Activated T-cell treated with anti-CD3 and anti-CD28 coated beads, Interleukin-2, amount 50 U/mL, for 24 hours (primary cell): Measurements from ENCODE around the gene FAM32A.

Experiments
- DNase-seq: peaks from one replicate; pipeline ENCODE4 v3.0.0-alpha.2; 2020
- H3K27ac Mint-ChIP-seq: 2 replicates; pipeline ENCODE4 v1.8.0; 2020; ENCODE audit warnings: mild to moderate bottlenecking, mixed read lengths
- H3K27me3 Mint-ChIP-seq: 2 replicates; pipeline ENCODE4 v1.8.0; 2020; ENCODE audit warnings: mixed read lengths
- H3K36me3 Mint-ChIP-seq: 2 replicates; pipeline ENCODE4 v1.8.0; 2020; ENCODE audit warnings: low read depth, mixed read lengths
- H3K4me1 Mint-ChIP-seq: 2 replicates; pipeline ENCODE4 v1.8.0; 2020; ENCODE audit warnings: low read depth, mixed read lengths
- H3K4me3 Mint-ChIP-seq: 2 replicates; pipeline ENCODE4 v1.8.0; 2020; ENCODE audit warnings: mild to moderate bottlenecking, moderate library complexity, mixed read lengths
- H3K9me3 Mint-ChIP-seq: 2 replicates; pipeline ENCODE4 v1.8.0; 2020; ENCODE audit warnings: mixed read lengths

Gene FAM32A

DNA sequence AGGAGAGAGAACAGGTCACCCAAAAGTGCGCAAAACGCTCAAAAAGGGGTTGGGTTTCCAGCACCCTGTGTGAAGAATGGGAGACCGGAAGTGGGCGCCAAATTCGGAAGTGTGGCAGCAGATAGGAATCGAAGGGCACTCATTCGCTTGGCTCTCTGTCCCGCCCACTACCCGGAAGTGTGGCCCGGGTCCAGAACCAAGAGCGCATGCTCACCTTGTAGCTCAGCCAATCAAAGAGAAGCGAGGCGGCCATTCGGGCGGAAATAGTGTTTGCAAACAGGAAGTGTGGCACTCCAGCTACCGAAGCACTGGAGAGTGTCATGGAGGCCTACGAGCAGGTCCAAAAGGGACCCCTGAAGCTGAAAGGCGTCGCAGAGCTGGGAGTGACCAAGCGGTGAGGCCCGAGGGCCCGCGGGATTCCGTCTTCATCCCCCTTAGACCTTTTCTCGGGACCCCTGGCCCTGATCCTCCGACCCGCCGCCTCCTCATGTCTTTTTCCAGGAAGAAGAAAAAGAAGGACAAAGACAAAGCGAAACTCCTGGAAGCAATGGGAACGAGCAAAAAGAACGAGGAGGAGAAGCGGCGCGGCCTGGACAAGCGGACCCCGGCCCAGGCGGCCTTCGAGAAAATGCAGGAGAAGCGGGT is at the start of gene FAM32A:
Gene FAM32A, plus strand, starts transcription at position 288 of the 645 bp plus-strand sequence. Its CDS starts 33 bp downstream, at position 321.
- DNase-seq, result peak; percentile 98
- H3K27me3 Mint-ChIP-seq, result no peaks in the 10 kb centered on the region
- H3K4me3 Mint-ChIP-seq, result peak within 1 kb of the TSS; percentile 100
- H3K27ac Mint-ChIP-seq, result peak within 1 kb of the TSS; percentile 99
- H3K9me3 Mint-ChIP-seq, result no peaks in the 10 kb centered on the region
- H3K4me1 Mint-ChIP-seq, result peaks cover 41% of the 10 kb centered on the region
- peaks cover 46% of the 10 kb centered on the region for H3K36me3 Mint-ChIP-seq

- no peaks in the 10 kb centered on the region for H3K27me3 Mint-ChIP-seq
- peak overlapping the region; percentile 38 for H3K27ac Mint-ChIP-seq
- H3K4me3 Mint-ChIP-seq, result no peak overlapping the region
- peaks cover 3% of the 10 kb centered on the region for H3K4me1 Mint-ChIP-seq
- DNase-seq, result no peak
- H3K9me3 Mint-ChIP-seq, result no peaks in the 10 kb centered on the region
- H3K36me3 Mint-ChIP-seq, result peaks cover 46% of the 10 kb centered on the region
These were observed 49.6 kb upstream of the FAM32A start for GRCh38 chr19:16135430-16136127.

- Mint-ChIP-seq H3K36me3 (peaks cover 38% of the 10 kb centered on the region), H3K4me3 (no peak overlapping the region)
These were observed 48.8 kb upstream of the FAM32A start for GRCh38 chr19:16136185-16136999.

GRCh38 chr19:16139752-16140151 is 45.5 kb upstream of the FAM32A start:
- H3K9me3 Mint-ChIP-seq, result no peaks in the 10 kb centered on the region
- peaks cover 11% of the 10 kb centered on the region for H3K36me3 Mint-ChIP-seq
- H3K27ac Mint-ChIP-seq, result no peak overlapping the region
- no peak overlapping the region for H3K4me3 Mint-ChIP-seq
- peaks cover 21% of the 10 kb centered on the region for H3K4me1 Mint-ChIP-seq
- no peaks in the 10 kb centered on the region for H3K27me3 Mint-ChIP-seq
- DNase-seq, result no peak

More at GRCh38 chr19:16136185-16136999, 48.8 kb upstream of the FAM32A start:
- no peaks in the 10 kb centered on the region for H3K9me3 Mint-ChIP-seq
- no peaks in the 10 kb centered on the region for H3K27me3 Mint-ChIP-seq
- DNase-seq, result no peak
- peaks cover 5% of the 10 kb centered on the region for H3K4me1 Mint-ChIP-seq
- H3K27ac Mint-ChIP-seq, result no peak overlapping the region

- no peak for DNase-seq
- H3K4me1 Mint-ChIP-seq, result peaks cover 31% of the 10 kb centered on the region
- peak overlapping the region; percentile 8 for H3K27ac Mint-ChIP-seq
- peaks cover 7% of the 10 kb centered on the region for H3K36me3 Mint-ChIP-seq
- H3K4me3 Mint-ChIP-seq, result no peak overlapping the region
- no peaks in the 10 kb centered on the region for H3K9me3 Mint-ChIP-seq
- no peaks in the 10 kb centered on the region for H3K27me3 Mint-ChIP-seq
These were observed 44.2 kb upstream of the FAM32A start for GRCh38 chr19:16141043-16141442.

GRCh38 chr19:16142032-16142580 is 43.1 kb upstream of the FAM32A start:
- H3K27me3 Mint-ChIP-seq, result no peaks in the 10 kb centered on the region
- no peaks in the 10 kb centered on the region for H3K9me3 Mint-ChIP-seq
- no peak overlapping the region for H3K27ac Mint-ChIP-seq
- H3K4me3 Mint-ChIP-seq, result no peak overlapping the region
- H3K36me3 Mint-ChIP-seq, result peaks cover 10% of the 10 kb centered on the region
- no peak for DNase-seq
- peaks cover 37% of the 10 kb centered on the region for H3K4me1 Mint-ChIP-seq

DNA sequence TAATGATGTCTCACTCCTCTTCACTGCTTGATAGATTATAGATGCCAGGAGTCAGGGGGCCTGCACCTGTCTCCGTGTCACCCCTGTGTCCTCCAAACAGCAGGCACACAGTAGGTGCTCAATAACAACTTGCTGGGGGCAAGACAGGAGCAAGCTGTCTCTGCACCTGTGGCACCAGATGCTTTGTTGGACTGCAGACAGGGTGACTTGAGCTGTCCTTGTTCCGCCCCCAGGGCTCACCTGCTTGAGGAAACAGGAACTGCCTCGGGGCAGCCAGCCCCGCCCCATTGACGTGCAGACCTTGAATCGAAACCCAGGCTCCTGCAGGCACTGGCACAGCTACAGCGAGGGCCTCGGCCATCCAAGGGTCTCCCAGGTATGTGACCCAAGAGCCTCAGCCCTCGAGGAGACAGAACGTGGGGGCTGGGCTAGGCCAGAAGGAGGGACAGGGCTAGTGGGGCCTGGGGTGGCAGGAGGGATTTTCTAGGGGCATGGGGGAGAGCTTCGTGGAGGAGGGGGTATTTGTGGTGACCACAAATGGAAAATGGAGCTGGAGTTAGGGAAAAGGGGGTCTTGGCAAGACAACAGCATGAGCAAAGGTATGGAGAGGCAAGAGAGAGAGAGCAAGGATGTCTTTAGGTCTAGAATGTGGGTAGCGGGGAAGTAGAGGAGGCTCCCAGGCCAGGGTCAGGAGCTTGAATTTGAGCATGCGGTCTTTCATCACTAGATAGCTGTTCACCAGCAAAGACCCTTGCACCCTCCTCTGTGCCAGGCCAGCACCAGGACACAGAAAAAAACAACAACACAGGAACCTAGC is 41.6 kb upstream of the FAM32A start, which contains the start of gene HSH2D:
Gene HSH2D, plus strand, starts transcription at position 287 of the 817 bp plus-strand sequence. CDS start 5,066 bp downstream, outside the sequence.
- Mint-ChIP-seq H3K4me3 (peak within 1 kb of the TSS; percentile 86), H3K9me3 (no peaks in the 10 kb centered on the region), H3K36me3 (peaks cover 10% of the 10 kb centered on the region), H3K4me1 (peaks cover 37% of the 10 kb centered on the region), H3K27ac (peak within 1 kb of the TSS; percentile 92), H3K27me3 (no peaks in the 10 kb centered on the region)
- peak; percentile 80 for DNase-seq

DNA sequence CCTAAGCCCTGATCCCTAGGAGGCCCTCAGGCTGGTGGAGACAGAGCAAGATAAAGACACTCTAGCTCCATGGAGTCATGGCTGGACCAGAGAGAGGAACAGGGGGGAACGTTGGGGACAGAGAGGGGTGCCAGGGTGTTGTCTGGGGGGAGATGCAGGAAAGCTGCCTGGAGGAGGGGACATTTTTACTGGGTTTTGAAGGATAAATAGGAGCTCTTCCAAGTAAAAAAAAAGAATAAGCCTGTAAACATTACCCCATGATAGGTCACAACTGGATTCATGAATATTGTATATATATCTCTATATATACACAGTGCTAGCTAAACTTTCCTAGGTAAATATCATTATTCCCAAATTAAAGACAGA is 41.0 kb upstream of the FAM32A start:
- H3K4me3 Mint-ChIP-seq, result peak overlapping the region; percentile 86
- H3K27ac Mint-ChIP-seq, result peak overlapping the region; percentile 92
- H3K9me3 Mint-ChIP-seq, result no peaks in the 10 kb centered on the region
- H3K27me3 Mint-ChIP-seq, result no peaks in the 10 kb centered on the region
- peaks cover 38% of the 10 kb centered on the region for H3K4me1 Mint-ChIP-seq
- H3K36me3 Mint-ChIP-seq, result peaks cover 15% of the 10 kb centered on the region
- no peak for DNase-seq

- no peak for DNase-seq
- Mint-ChIP-seq H3K9me3 (no peaks in the 10 kb centered on the region), H3K4me1 (peaks cover 34% of the 10 kb centered on the region), H3K4me3 (no peak overlapping the region), H3K27me3 (no peaks in the 10 kb centered on the region), H3K27ac (no peak overlapping the region), H3K36me3 (peaks cover 30% of the 10 kb centered on the region)
These were observed 39.1 kb upstream of the FAM32A start for GRCh38 chr19:16146112-16146511.

- Mint-ChIP-seq H3K4me1 (peaks cover 27% of the 10 kb centered on the region), H3K36me3 (peaks cover 44% of the 10 kb centered on the region), H3K27me3 (no peaks in the 10 kb centered on the region), H3K27ac (peak overlapping the region; percentile 52), H3K9me3 (no peaks in the 10 kb centered on the region), H3K4me3 (no peak overlapping the region)
- no peak for DNase-seq
These were observed 36.6 kb upstream of the FAM32A start for GRCh38 chr19:16148443-16149229.

DNA sequence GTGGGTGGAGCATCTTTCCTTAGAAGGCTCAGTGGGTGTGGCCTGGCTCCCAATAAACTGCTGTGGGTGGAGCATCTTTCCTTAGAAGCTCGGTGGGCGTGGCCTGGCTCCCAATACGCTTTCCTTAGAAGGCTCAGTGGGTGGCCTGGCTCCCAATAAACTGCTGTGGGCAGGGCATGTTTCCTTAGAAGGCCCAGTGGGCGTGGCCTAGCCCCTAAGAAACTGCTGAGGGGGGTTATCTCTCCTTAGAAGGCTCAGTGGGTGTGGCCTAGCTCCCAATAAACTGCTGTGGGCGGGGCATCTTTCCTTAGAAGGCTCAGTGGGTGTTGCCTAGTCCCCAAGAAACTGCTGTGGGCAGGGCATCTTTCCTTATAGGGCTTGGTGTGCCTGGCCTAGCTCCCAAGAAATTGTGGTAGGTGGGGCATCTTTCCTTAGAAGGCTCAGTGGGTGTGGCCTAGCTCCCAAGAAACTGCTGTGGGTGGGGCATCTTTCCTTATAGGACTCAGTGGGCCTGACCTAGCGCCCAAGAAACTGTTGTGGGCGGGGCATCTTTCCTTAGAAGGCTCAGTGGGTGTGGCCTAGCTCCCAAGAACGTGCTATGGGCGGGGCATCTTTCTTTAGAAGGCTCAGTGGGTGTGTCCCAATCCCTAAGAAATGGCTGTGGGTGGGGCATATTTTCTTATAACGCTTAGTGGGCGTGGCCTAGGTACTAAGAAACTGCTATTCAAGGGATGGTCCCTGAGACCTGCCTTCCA is 31.5 kb upstream of the FAM32A start:
- H3K27me3 Mint-ChIP-seq, result no peaks in the 10 kb centered on the region
- no peak overlapping the region for H3K4me3 Mint-ChIP-seq
- H3K9me3 Mint-ChIP-seq, result no peaks in the 10 kb centered on the region
- DNase-seq, result no peak
- H3K27ac Mint-ChIP-seq, result no peak overlapping the region
- H3K36me3 Mint-ChIP-seq, result peaks cover 78% of the 10 kb centered on the region
- peaks cover 2% of the 10 kb centered on the region for H3K4me1 Mint-ChIP-seq

GRCh38 chr19:16154557-16154956 is 30.7 kb upstream of the FAM32A start:
- Mint-ChIP-seq H3K27me3 (no peaks in the 10 kb centered on the region), H3K9me3 (no peaks in the 10 kb centered on the region), H3K4me3 (no peak overlapping the region), H3K4me1 (peaks cover under 1% of the 10 kb centered on the region), H3K36me3 (peaks cover 70% of the 10 kb centered on the region), H3K27ac (no peak overlapping the region)
- DNase-seq, result no peak

GRCh38 chr19:16155128-16155527 is 30.1 kb upstream of the FAM32A start:
- Mint-ChIP-seq H3K36me3 (peaks cover 65% of the 10 kb centered on the region), H3K27me3 (no peaks in the 10 kb centered on the region), H3K9me3 (no peaks in the 10 kb centered on the region), H3K4me1 (peaks cover 3% of the 10 kb centered on the region), H3K27ac (peak overlapping the region; percentile 27), H3K4me3 (no peak overlapping the region)
- no peak for DNase-seq
